Karpas-422 (cell line): ENCODE measurements around the gene KLF15. TPM values are rescaled to one million over a fixed set of nuclear protein-coding genes. Genes with fewer than 3 reads are reported as not detected.

ENCODE experiments used
- DNase-seq: peaks from one replicate; pipeline ENCODE4 v3.0.0-alpha.2; 2015
- H2AFZ ChIP-seq: fragments of 200-600 bp; sonication (generic); 2 replicates; pipeline ENCODE4 v1.6.1; 2014; ENCODE audit warnings: antibody characterized with exemption, low read length, mixed read lengths
- H3K27ac ChIP-seq: fragments of 200-600 bp; sonication (generic); 2 replicates; pipeline ENCODE4 v1.5.1; 2014; ENCODE audit warnings: mild to moderate bottlenecking, low read length, moderate library complexity
- H3K27me3 ChIP-seq: fragments of 200-600 bp; sonication (generic); 2 replicates; pipeline ENCODE4 v1.6.1; 2014; ENCODE audit warnings: low read length, mixed read lengths
- H3K36me3 ChIP-seq: fragments of 200-600 bp; sonication (generic); 2 replicates; pipeline ENCODE4 v1.6.1; 2014; ENCODE audit warnings: low read length, mixed read lengths; ENCODE audit not compliant: insufficient read depth
- H3K4me1 ChIP-seq: fragments of 200-600 bp; sonication (generic); 2 replicates; pipeline ENCODE4 v1.6.1; 2014; ENCODE audit warnings: mild to moderate bottlenecking, low read length, mixed read lengths
- H3K4me2 ChIP-seq: fragments of 200-600 bp; sonication (generic); 2 replicates; pipeline ENCODE4 v1.6.1; 2014; ENCODE audit warnings: low read length, low read depth, mild to moderate bottlenecking; ENCODE audit not compliant: poor library complexity, severe bottlenecking
- H3K4me3 ChIP-seq: fragments of 200-600 bp; sonication (generic); 2 replicates; pipeline ENCODE4 v1.5.1; 2014; ENCODE audit warnings: mild to moderate bottlenecking, antibody characterized with exemption, low read length, mixed read lengths
- H3K79me2 ChIP-seq: fragments of 200-600 bp; sonication (generic); 2 replicates; pipeline ENCODE4 v1.6.1; 2014; ENCODE audit warnings: mild to moderate bottlenecking, low read length, mixed read lengths
- H3K9ac ChIP-seq: fragments of 200-600 bp; sonication (generic); 2 replicates; pipeline ENCODE4 v1.6.0; 2014; ENCODE audit warnings: low read length
- H3K9me2 ChIP-seq: fragments of 200-600 bp; sonication (generic), shearing (Covaris generic); replicated peaks from 2 replicates; pipeline ENCODE4 v1.6.0; 2014; ENCODE audit warnings: mild to moderate bottlenecking, low read length, moderate library complexity; ENCODE audit not compliant: insufficient read depth
- H3K9me3 ChIP-seq: fragments of 300-700, 200-600 bp; sonication (generic); 2 replicates; pipeline ENCODE4 v1.6.1; 2014; ENCODE audit warnings: low read length, mixed read lengths
- H4K20me1 ChIP-seq: fragments of 200-600 bp; sonication (generic); 2 replicates; pipeline ENCODE4 v1.6.1; 2014; ENCODE audit warnings: mild to moderate bottlenecking, antibody characterized with exemption, low read length, low read depth; ENCODE audit not compliant: insufficient read depth
- total RNA-seq: library from RNA; depleted of rRNA; stranded (reverse); fragments of >200 nt; shearing (Covaris generic); gene quantifications from 2 replicates; pipeline ENCODE4 v1.2.3, GENCODE V29; 2014; ENCODE audit warnings: low replicate concordance

Gene KLF15
- total RNA-seq, 1 experiment from 2014 or later, result not detected

GRCh38 chr3:126307591-126308393 is 49.4 kb downstream of the KLF15 start:
- Histone ChIP-seq H4K20me1 (no peaks in the 10 kb centered on the region), H3K4me3 (no peak overlapping the region), H3K9me2 (no peaks in the 10 kb centered on the region), H3K9me3 (no peaks in the 10 kb centered on the region), H3K27ac (no peak overlapping the region), H3K27me3 (no peaks in the 10 kb centered on the region), H3K79me2 (no peaks in the 10 kb centered on the region), H3K36me3 (no peaks in the 10 kb centered on the region), H3K9ac (no peak overlapping the region), H3K4me2 (no peak overlapping the region), H3K4me1 (no peaks in the 10 kb centered on the region), H2AFZ (no peak overlapping the region)
- no peak for DNase-seq

- DNase-seq, result peak; percentile 60
- Histone ChIP-seq H3K27me3 (no peaks in the 10 kb centered on the region), H3K79me2 (no peaks in the 10 kb centered on the region)
These were observed 50.2 kb downstream of the KLF15 start for GRCh38 chr3:126306888-126307482.

GRCh38 chr3:126306397-126306796 is 50.8 kb downstream of the KLF15 start:
- DNase-seq, result no peak
- no peaks in the 10 kb centered on the region for H3K9me3 ChIP-seq
- no peaks in the 10 kb centered on the region for H3K9me2 ChIP-seq
- H4K20me1 ChIP-seq, result no peaks in the 10 kb centered on the region
- H3K4me2 ChIP-seq, result no peak overlapping the region
- no peaks in the 10 kb centered on the region for H3K4me1 ChIP-seq
- no peak overlapping the region for H3K4me3 ChIP-seq
- H3K9ac ChIP-seq, result no peak overlapping the region
- H2AFZ ChIP-seq, result no peak overlapping the region
- no peaks in the 10 kb centered on the region for H3K36me3 ChIP-seq
- H3K79me2 ChIP-seq, result no peaks in the 10 kb centered on the region
- H3K27ac ChIP-seq, result no peak overlapping the region
- H3K27me3 ChIP-seq, result no peaks in the 10 kb centered on the region

More at GRCh38 chr3:126306888-126307482, 50.2 kb downstream of the KLF15 start:
- H3K27ac ChIP-seq, result no peak overlapping the region
- H4K20me1 ChIP-seq, result no peaks in the 10 kb centered on the region
- H3K9me2 ChIP-seq, result no peaks in the 10 kb centered on the region
- no peak overlapping the region for H2AFZ ChIP-seq
- no peak overlapping the region for H3K9ac ChIP-seq
- H3K4me3 ChIP-seq, result no peak overlapping the region
- no peaks in the 10 kb centered on the region for H3K36me3 ChIP-seq
- no peaks in the 10 kb centered on the region for H3K4me1 ChIP-seq
- no peak overlapping the region for H3K4me2 ChIP-seq
- H3K9me3 ChIP-seq, result no peaks in the 10 kb centered on the region

- H3K79me2 ChIP-seq, result no peaks in the 10 kb centered on the region
- no peak overlapping the region for H3K27ac ChIP-seq
These were observed 51.8 kb downstream of the KLF15 start for GRCh38 chr3:126305427-126305826.

GRCh38 chr3:126304704-126305103 is 52.5 kb downstream of the KLF15 start:
- H3K9me3 ChIP-seq, result no peaks in the 10 kb centered on the region
- no peak overlapping the region for H3K27ac ChIP-seq
- no peaks in the 10 kb centered on the region for H3K79me2 ChIP-seq
- H3K4me1 ChIP-seq, result no peaks in the 10 kb centered on the region
- H3K27me3 ChIP-seq, result no peaks in the 10 kb centered on the region
- H4K20me1 ChIP-seq, result no peaks in the 10 kb centered on the region
- H2AFZ ChIP-seq, result no peak overlapping the region
- H3K36me3 ChIP-seq, result no peaks in the 10 kb centered on the region
- H3K4me2 ChIP-seq, result no peak overlapping the region
- H3K4me3 ChIP-seq, result no peak overlapping the region
- no peaks in the 10 kb centered on the region for H3K9me2 ChIP-seq
- no peak for DNase-seq
- no peak overlapping the region for H3K9ac ChIP-seq

More at GRCh38 chr3:126305427-126305826, 51.8 kb downstream of the KLF15 start:
- no peak overlapping the region for H3K4me2 ChIP-seq
- no peaks in the 10 kb centered on the region for H3K9me2 ChIP-seq
- no peak overlapping the region for H3K9ac ChIP-seq
- no peaks in the 10 kb centered on the region for H4K20me1 ChIP-seq
- H3K9me3 ChIP-seq, result no peaks in the 10 kb centered on the region
- H3K4me3 ChIP-seq, result no peak overlapping the region
- H3K36me3 ChIP-seq, result no peaks in the 10 kb centered on the region
- H3K27me3 ChIP-seq, result no peaks in the 10 kb centered on the region
- no peaks in the 10 kb centered on the region for H3K4me1 ChIP-seq
- H2AFZ ChIP-seq, result no peak overlapping the region
- no peak for DNase-seq

- H3K4me3 ChIP-seq, result no peak overlapping the region
- no peaks in the 10 kb centered on the region for H4K20me1 ChIP-seq
- no peaks in the 10 kb centered on the region for H3K79me2 ChIP-seq
- H3K27ac ChIP-seq, result no peak overlapping the region
- H2AFZ ChIP-seq, result no peak overlapping the region
- no peaks in the 10 kb centered on the region for H3K4me1 ChIP-seq
- H3K9me3 ChIP-seq, result no peaks in the 10 kb centered on the region
- no peaks in the 10 kb centered on the region for H3K9me2 ChIP-seq
- no peaks in the 10 kb centered on the region for H3K27me3 ChIP-seq
- no peak for DNase-seq
- H3K36me3 ChIP-seq, result no peaks in the 10 kb centered on the region
- no peak overlapping the region for H3K4me2 ChIP-seq
- H3K9ac ChIP-seq, result no peak overlapping the region
These were observed 52.9 kb downstream of the KLF15 start for GRCh38 chr3:126304291-126304690.

GRCh38 chr3:126303272-126303671 is 53.9 kb downstream of the KLF15 start:
- H3K79me2 ChIP-seq, result no peaks in the 10 kb centered on the region

GRCh38 chr3:126300761-126301481 is 56.3 kb downstream of the KLF15 start:
- Histone ChIP-seq H3K9ac (no peak overlapping the region), H3K4me1 (peaks cover 1% of the 10 kb centered on the region; the same call in 1 of the 2 replicates), H3K4me2 (no peak overlapping the region), H3K27ac (no peak overlapping the region), H3K9me2 (no peaks in the 10 kb centered on the region), H3K4me3 (no peak overlapping the region), H2AFZ (no peak overlapping the region), H3K79me2 (no peaks in the 10 kb centered on the region), H3K9me3 (no peaks in the 10 kb centered on the region), H4K20me1 (no peaks in the 10 kb centered on the region), H3K36me3 (no peaks in the 10 kb centered on the region), H3K27me3 (no peaks in the 10 kb centered on the region)
- DNase-seq, result no peak

More at GRCh38 chr3:126303272-126303671, 53.9 kb downstream of the KLF15 start:
- H3K4me3 ChIP-seq, result no peak overlapping the region
- H3K9ac ChIP-seq, result no peak overlapping the region
- no peaks in the 10 kb centered on the region for H3K4me1 ChIP-seq
- no peak overlapping the region for H3K4me2 ChIP-seq
- H3K9me2 ChIP-seq, result no peaks in the 10 kb centered on the region
- H3K9me3 ChIP-seq, result no peaks in the 10 kb centered on the region
- no peak overlapping the region for H2AFZ ChIP-seq
- H3K27me3 ChIP-seq, result no peaks in the 10 kb centered on the region
- no peaks in the 10 kb centered on the region for H3K36me3 ChIP-seq
- no peak for DNase-seq
- H4K20me1 ChIP-seq, result no peaks in the 10 kb centered on the region
- no peak overlapping the region for H3K27ac ChIP-seq
